Neuronal stem cell (in vitro differentiated cells): ENCODE data around the gene CARD10.
A peak's percentile ranks its signal among the peaks of the same experiment; 100 is the strongest.

Experiments
- DNase-seq: peaks from one replicate; pipeline ENCODE4 v3.0.0-alpha.2; 2013; ENCODE audit warnings: low spot score
- H2AFZ ChIP-seq: one replicate; pipeline ENCODE4 v1.6.1; 2013; ENCODE audit warnings: mild to moderate bottlenecking, low read length, inconsistent platforms
- H2AK5ac ChIP-seq: 2 replicates; pipeline ENCODE4 v1.6.1; 2013; ENCODE audit warnings: low read depth, mild to moderate bottlenecking, inconsistent platforms, low read length, moderate library complexity, mixed read lengths
- H2BK120ac ChIP-seq: 2 replicates; pipeline ENCODE4 v1.6.1; 2013; ENCODE audit warnings: low read depth, mild to moderate bottlenecking, inconsistent platforms, low read length, moderate library complexity, mixed read lengths
- H2BK12ac ChIP-seq: one replicate; pipeline ENCODE4 v1.6.1; 2013; ENCODE audit warnings: low read length, inconsistent platforms
- H2BK15ac ChIP-seq: 2 replicates; pipeline ENCODE4 v1.6.1; 2013; ENCODE audit warnings: mild to moderate bottlenecking, low read length, inconsistent platforms, mixed read lengths
- H2BK5ac ChIP-seq: one replicate; pipeline ENCODE4 v1.6.1; 2013; ENCODE audit warnings: inconsistent platforms, mild to moderate bottlenecking, low read length, moderate library complexity
- H3K14ac ChIP-seq: one replicate; pipeline ENCODE4 v1.6.1; 2013; ENCODE audit warnings: low read length, inconsistent platforms
- H3K18ac ChIP-seq: 2 replicates; pipeline ENCODE4 v1.6.1; 2013; ENCODE audit warnings: low read length, inconsistent platforms
- H3K23ac ChIP-seq: 2 replicates; pipeline ENCODE4 v1.6.1; 2013; ENCODE audit warnings: low read depth, mild to moderate bottlenecking, mixed read lengths, low read length, inconsistent platforms; ENCODE audit not compliant: poor library complexity
- H3K27ac ChIP-seq: replicated peaks from 3 replicates; pipeline ENCODE4 v1.5.1; 2013; ENCODE audit warnings: low read length, inconsistent platforms
- H3K27me3 ChIP-seq, 3 experiments: 2 replicates each; pipeline ENCODE4 v1.6.1; 2013; ENCODE audit warnings: low read length in 3 of 3, mild to moderate bottlenecking in 2 of 3, inconsistent platforms in 1 of 3, low read depth in 1 of 3, mixed read lengths in 1 of 3, moderate library complexity in 1 of 3; ENCODE audit not compliant: control insufficient read depth in 3 of 3, insufficient read depth in 3 of 3
- H3K36me3 ChIP-seq, 2 donors: replicated peaks in 1 of 2; 2 replicates each; pipeline ENCODE4 v1.6.1; 2013; ENCODE audit warnings: low read length in 2 of 2; ENCODE audit not compliant: control insufficient read depth in 2 of 2, insufficient read depth in 2 of 2
- H3K4ac ChIP-seq: 2 replicates; pipeline ENCODE4 v1.6.1; 2013; ENCODE audit warnings: inconsistent platforms, mild to moderate bottlenecking, low read length, moderate library complexity
- H3K4me1 ChIP-seq, 2 donors: 1 replicate in 1 of 2; 2 replicates in 1 of 2; pipeline ENCODE4 v1.6.1; 2013; ENCODE audit warnings: low read length in 2 of 2, low read depth in 1 of 2; ENCODE audit not compliant: control insufficient read depth in 2 of 2, insufficient read depth in 1 of 2
- H3K4me2 ChIP-seq: one replicate; pipeline ENCODE4 v1.6.1; 2013; ENCODE audit warnings: mild to moderate bottlenecking, low read length, inconsistent platforms; ENCODE audit not compliant: insufficient read depth, poor library complexity, severe bottlenecking
- H3K4me3 ChIP-seq, 2 donors: 2 replicates each; pipeline ENCODE4 v1.5.1; 2013; ENCODE audit warnings: low read length in 2 of 2, mild to moderate bottlenecking in 2 of 2, inconsistent platforms in 1 of 2, moderate library complexity in 1 of 2
- H3K79me1 ChIP-seq: one replicate; pipeline ENCODE4 v1.6.1; 2013; ENCODE audit warnings: low read depth, mild to moderate bottlenecking, inconsistent platforms, low read length, moderate library complexity
- H3K9ac ChIP-seq: one replicate; pipeline ENCODE4 v1.6.1; 2013; ENCODE audit warnings: mild to moderate bottlenecking, low read depth, low read length, inconsistent platforms; ENCODE audit not compliant: poor library complexity
- H3K9me3 ChIP-seq, 2 donors: replicated peaks in 1 of 2; 2 replicates each; pipeline versions ENCODE3 to v1.6.1; 2013; ENCODE audit warnings: low read length in 2 of 2, mild to moderate bottlenecking in 2 of 2, inconsistent platforms in 1 of 2, low read depth in 1 of 2, mixed read lengths in 1 of 2, moderate library complexity in 1 of 2; ENCODE audit not compliant: control insufficient read depth in 2 of 2, insufficient read depth in 1 of 2
- H4K8ac ChIP-seq: one replicate; pipeline ENCODE4 v1.6.1; 2013; ENCODE audit warnings: low read depth, mild to moderate bottlenecking, inconsistent platforms, low read length, moderate library complexity
- H4K91ac ChIP-seq: one replicate; pipeline ENCODE4 v1.6.1; 2013; ENCODE audit warnings: low read length, low read depth, mild to moderate bottlenecking, inconsistent platforms; ENCODE audit not compliant: poor library complexity
- WGBS, 2 donors: extraction: QIAGEN DNeasy Blood & Tissue Kit; methylation state at CpG; one replicate each; pipeline ENCODE4 v1.1.7; 2013; ENCODE audit warnings: missing lambda C conversion rate in 2 of 2, mixed read lengths in 1 of 2; ENCODE audit not compliant: insufficient read length in 2 of 2, insufficient replicate concordance in 1 of 2; ENCODE audit errors: extremely low coverage in 2 of 2; 5-methylcytosine and 5-hydroxymethylcytosine counted together

CARD10 gene

DNA sequence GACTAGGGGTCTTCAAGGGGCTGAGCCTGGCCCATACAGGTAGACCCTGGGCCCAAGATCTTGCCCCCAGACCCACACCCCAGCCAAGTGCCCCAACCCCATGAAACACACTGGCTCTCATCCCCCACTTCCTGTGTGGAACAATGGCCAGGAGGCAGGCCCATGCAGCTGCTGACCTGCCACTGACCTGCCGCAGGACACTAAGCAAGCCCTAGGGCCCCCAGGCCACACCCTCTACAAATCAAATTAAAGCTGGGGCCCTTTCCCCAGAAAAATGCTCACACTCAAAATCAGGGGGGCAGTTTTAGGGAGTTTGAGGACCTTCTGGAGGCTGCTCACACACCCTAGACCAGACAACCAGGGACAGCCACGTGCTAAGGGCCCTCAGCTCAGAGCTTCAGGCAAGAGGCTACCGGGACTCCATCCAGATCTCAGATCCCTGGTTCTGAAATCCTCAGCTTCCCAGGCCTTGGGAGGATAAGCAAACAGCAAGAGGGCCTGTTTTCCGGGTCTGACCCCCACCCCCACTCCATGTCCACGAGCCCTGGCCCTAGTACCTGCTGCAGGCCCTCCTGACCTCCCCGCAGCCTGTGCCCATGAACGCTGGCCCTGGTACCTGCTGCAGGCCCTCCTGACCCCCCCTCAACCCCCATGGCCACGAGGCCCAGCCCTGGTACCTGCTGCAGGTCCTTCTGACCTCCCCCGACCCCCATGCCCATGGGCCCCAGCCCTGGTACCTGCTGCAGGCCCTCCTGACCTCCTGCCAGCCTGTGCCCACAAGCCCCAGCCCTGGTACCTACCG lies 10.0 kb downstream of the CARD10 start:
- H2BK5ac ChIP-seq = no peak overlapping the region
- H3K4ac ChIP-seq = no peak overlapping the region
- peaks cover 0 to 2% of the 10 kb centered on the region in 2 donors for H3K9me3 ChIP-seq
- DNase-seq = no peak
- no peak overlapping the region for H4K91ac ChIP-seq
- H3K79me1 ChIP-seq = no peaks in the 10 kb centered on the region
- H3K27me3 ChIP-seq = no peaks in the 10 kb centered on the region
- no peak overlapping the region for H3K27ac ChIP-seq
- no peak overlapping the region for H2BK12ac ChIP-seq
- no peak overlapping the region for H3K9ac ChIP-seq
- peaks cover 36 to 46% of the 10 kb centered on the region in 2 donors for H3K4me1 ChIP-seq
- no peak overlapping the region for H3K4me3 ChIP-seq
- H4K8ac ChIP-seq = no peak overlapping the region
- WGBS, 2 donors = no CpG with 5 or more reads among the region's 10 CpGs
- H3K4me2 ChIP-seq = no peak overlapping the region
- H3K14ac ChIP-seq = no peak overlapping the region
- peak overlapping the region; percentile 96 for H2AK5ac ChIP-seq
- H3K18ac ChIP-seq = peak overlapping the region; percentile 92
- peak overlapping the region; percentile 53 for H2BK15ac ChIP-seq
- peaks cover 3 to 35% of the 10 kb centered on the region in 2 donors for H3K36me3 ChIP-seq
- peak overlapping the region; percentile 69 for H2BK120ac ChIP-seq
- H3K23ac ChIP-seq = no peak overlapping the region
- peak overlapping the region; percentile 60 for H2AFZ ChIP-seq

DNA sequence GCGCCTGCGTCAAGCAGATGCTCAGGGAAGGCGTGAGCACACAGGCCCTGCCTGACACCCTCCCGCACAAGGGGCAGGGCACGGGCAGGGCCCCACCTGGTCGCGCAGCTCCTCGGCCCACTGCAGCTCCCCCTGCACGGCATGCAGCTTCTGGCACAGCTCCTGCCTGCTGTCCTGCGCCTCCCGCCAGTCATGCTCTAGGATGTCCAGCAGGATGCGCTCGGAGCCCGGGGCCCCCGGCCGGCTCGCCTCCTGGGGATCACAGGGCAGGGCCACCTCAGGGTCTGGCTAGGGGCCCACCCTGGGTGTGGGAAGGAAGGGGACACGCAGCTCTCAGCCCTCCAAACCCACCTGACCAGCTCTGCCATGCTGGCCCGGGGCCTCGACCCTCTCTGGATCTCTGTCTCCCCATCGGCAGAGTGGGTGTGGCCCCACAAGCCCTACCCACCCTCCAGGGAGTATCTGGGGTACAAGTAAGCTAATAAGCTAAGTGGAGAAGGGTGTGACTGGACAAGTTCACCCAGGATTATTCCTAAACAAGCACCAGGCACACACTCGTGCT lies 10.7 kb downstream of the CARD10 start:
- no peak overlapping the region for H3K27ac ChIP-seq
- no peak overlapping the region for H3K4me3 ChIP-seq
- H4K91ac ChIP-seq = no peak overlapping the region
- DNase-seq = no peak
- peak overlapping the region; percentile 69 for H3K4ac ChIP-seq
- H3K4me1 ChIP-seq = peaks cover 35 to 44% of the 10 kb centered on the region in 2 donors
- no peaks in the 10 kb centered on the region for H3K27me3 ChIP-seq
- peak overlapping the region; percentile 96 for H2BK5ac ChIP-seq
- H3K18ac ChIP-seq = peak overlapping the region; percentile 80
- peak overlapping the region; percentile 53 for H2BK15ac ChIP-seq
- H2BK12ac ChIP-seq = no peak overlapping the region
- WGBS, 2 donors = no CpG with 5 or more reads among the region's 22 CpGs
- no peaks in the 10 kb centered on the region for H3K79me1 ChIP-seq
- peak overlapping the region; percentile 60 for H2AFZ ChIP-seq
- H3K36me3 ChIP-seq = peaks cover 3 to 41% of the 10 kb centered on the region in 2 donors
- peak overlapping the region; percentile 69 for H2BK120ac ChIP-seq
- peak overlapping the region; percentile 10 for H3K23ac ChIP-seq
- H2AK5ac ChIP-seq = peak overlapping the region; percentile 96
- H3K9me3 ChIP-seq = peaks cover 0 to 2% of the 10 kb centered on the region in 2 donors
- peak overlapping the region; percentile 9 for H3K9ac ChIP-seq
- no peak overlapping the region for H3K4me2 ChIP-seq
- H4K8ac ChIP-seq = no peak overlapping the region
- H3K14ac ChIP-seq = no peak overlapping the region

DNA sequence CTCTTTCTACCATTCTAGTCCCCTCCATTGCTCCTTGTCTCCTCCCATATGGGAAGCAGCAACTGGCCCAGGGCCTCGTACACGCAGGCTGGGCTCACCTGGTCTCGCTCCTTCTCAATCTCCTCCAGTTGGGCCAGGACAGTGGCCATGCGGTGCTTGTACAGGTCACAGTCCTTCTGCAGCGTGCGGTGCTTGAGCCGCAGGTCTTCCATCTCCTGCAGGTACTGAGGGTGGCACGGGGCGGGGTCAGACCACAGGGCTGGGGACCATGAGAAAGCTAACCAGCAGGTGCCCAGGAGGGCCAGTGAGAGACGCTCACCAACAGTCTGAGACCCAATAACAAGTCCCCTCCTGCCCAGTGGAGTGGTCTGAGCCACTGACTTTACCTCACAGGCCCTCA lies 11.5 kb downstream of the CARD10 start:
- Histone ChIP-seq H3K18ac (peak overlapping the region; percentile 84), H3K9ac (no peak overlapping the region), H3K9me3 (peaks cover 0 to 2% of the 10 kb centered on the region in 2 donors), H3K4ac (no peak overlapping the region), H3K4me2 (no peak overlapping the region), H3K36me3 (peaks cover 3 to 49% of the 10 kb centered on the region in 2 donors), H3K27ac (no peak overlapping the region), H4K91ac (no peak overlapping the region), H4K8ac (no peak overlapping the region), H2BK120ac (no peak overlapping the region), H2BK15ac (peak overlapping the region; percentile 53), H2AK5ac (peak overlapping the region; percentile 96), H3K14ac (no peak overlapping the region), H2BK12ac (peak overlapping the region; percentile 99), H3K79me1 (no peaks in the 10 kb centered on the region), H2BK5ac (peak overlapping the region; percentile 83), H3K23ac (peak overlapping the region; percentile 74), H3K27me3 (no peaks in the 10 kb centered on the region), H3K4me1 (peaks cover 31 to 36% of the 10 kb centered on the region in 2 donors), H2AFZ (no peak overlapping the region), H3K4me3 (no peak overlapping the region)
- DNase-seq = no peak
- no CpG with 5 or more reads among the region's 10 CpGs for WGBS, 2 donors

DNA sequence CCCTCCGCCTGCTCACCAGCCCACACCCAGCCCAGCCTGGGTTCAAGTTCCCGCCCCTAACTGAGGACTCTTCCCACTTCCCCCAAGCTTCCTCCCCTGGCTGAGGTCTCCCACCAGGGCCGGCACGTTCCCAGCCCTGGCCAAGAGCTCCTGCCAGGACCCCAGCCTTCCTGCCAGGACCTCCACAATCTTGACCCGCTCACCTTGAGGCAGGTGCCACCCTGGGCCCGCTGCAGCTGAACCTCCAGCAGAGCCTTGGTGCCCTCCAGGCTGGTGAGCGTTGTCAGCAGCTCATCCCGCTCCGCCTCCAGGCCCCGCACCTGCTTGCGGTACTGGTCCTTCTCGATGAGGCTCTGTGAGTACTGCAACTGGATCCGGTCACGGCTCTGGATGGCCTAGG lies 13.2 kb downstream of the CARD10 start:
- no peaks in the 10 kb centered on the region for H3K27me3 ChIP-seq
- H2AK5ac ChIP-seq = peak overlapping the region; percentile 68
- no peak overlapping the region for H2BK5ac ChIP-seq

More for the DNA sequence above, 13.2 kb downstream of the CARD10 start:
- no peak overlapping the region for H3K27ac ChIP-seq
- peak overlapping the region; percentile 30 for H3K9ac ChIP-seq
- H2BK12ac ChIP-seq = no peak overlapping the region
- peak overlapping the region; percentile 73 for H3K14ac ChIP-seq
- H4K8ac ChIP-seq = no peak overlapping the region
- no peaks in the 10 kb centered on the region for H3K79me1 ChIP-seq
- H4K91ac ChIP-seq = peak overlapping the region; percentile 3
- H2BK15ac ChIP-seq = no peak overlapping the region
- H2AFZ ChIP-seq = no peak overlapping the region
- no peak overlapping the region for H3K23ac ChIP-seq
- DNase-seq = no peak
- H3K4ac ChIP-seq = no peak overlapping the region
- peaks cover 29 to 35% of the 10 kb centered on the region in 2 donors for H3K4me1 ChIP-seq
- peaks cover 3 to 60% of the 10 kb centered on the region in 2 donors for H3K36me3 ChIP-seq
- H3K9me3 ChIP-seq = peaks cover 0 to 2% of the 10 kb centered on the region in 2 donors
- WGBS, 2 donors = no CpG with 5 or more reads among the region's 14 CpGs
- peak overlapping the region; percentile 59 for H3K18ac ChIP-seq
- no peak overlapping the region for H3K4me2 ChIP-seq
- H2BK120ac ChIP-seq = peak overlapping the region; percentile 34
- no peak overlapping the region for H3K4me3 ChIP-seq
